ENCODE results near the gene FGGY.

DNA sequence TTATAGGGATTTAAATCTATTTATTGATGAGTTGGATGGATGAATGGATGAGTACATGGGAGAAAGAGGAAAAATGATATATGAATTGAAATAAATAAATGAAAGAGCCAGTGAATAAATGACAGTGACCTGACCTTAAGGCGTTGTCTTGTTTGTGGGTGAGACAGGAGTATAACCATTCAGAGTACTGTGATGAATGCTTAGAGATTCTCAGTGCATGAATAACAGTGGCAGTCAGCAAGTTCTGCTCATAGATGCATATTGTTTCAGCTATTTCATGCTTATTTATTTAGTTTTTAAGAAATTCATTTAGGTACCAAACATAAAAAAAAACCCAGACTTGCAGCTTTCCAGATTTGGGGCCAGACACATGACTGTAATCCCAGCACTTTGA, 116.4 kb downstream of the FGGY start:
- no peak for TF ChIP-seq POLR2A (IDR thresholded peaks at IDR 0.05)
- TF ChIP-seq, protein P1, sequence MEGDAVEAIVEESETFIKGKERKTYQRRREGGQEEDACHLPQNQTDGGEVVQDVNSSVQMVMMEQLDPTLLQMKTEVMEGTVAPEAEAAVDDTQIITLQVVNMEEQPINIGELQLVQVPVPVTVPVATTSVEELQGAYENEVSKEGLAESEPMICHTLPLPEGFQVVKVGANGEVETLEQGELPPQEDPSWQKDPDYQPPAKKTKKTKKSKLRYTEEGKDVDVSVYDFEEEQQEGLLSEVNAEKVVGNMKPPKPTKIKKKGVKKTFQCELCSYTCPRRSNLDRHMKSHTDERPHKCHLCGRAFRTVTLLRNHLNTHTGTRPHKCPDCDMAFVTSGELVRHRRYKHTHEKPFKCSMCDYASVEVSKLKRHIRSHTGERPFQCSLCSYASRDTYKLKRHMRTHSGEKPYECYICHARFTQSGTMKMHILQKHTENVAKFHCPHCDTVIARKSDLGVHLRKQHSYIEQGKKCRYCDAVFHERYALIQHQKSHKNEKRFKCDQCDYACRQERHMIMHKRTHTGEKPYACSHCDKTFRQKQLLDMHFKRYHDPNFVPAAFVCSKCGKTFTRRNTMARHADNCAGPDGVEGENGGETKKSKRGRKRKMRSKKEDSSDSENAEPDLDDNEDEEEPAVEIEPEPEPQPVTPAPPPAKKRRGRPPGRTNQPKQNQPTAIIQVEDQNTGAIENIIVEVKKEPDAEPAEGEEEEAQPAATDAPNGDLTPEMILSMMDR (IDR thresholded peaks at IDR 0.05), result no peak

Measured in body of pancreas (tissue), 4 donors.